MCF 10A (cell line): ENCODE data around the gene MRPL4. TPM values are rescaled to one million over a fixed set of nuclear protein-coding genes. Genes with fewer than 3 reads are reported as not detected.

Source experiments
- BruUV-seq: library from RNA; stranded (reverse); fragments of 400-500 nt; replicated peaks from 2 replicates; lab custom pipeline; 2021; lab: Mats Ljungman, UMichigan
- CTCF ChIA-PET: fragments of 300-600 bp; sonication (Branson Sonifier 250); formaldehyde crosslinking; extraction: SDS; loops from one replicate; lab custom pipeline; 2021; ENCODE audit warnings: antibody characterized with exemption, inconsistent platforms; lab: Yijun Ruan, JAX
- POLR2A ChIA-PET: fragments of 300-600, 350-650 bp; sonication (Branson Sonifier 250); formaldehyde crosslinking; extraction: SDS; loops from one replicate; lab custom pipeline; 2020; ENCODE audit warnings: antibody characterized with exemption, inconsistent platforms; lab: Yijun Ruan, JAX
- DNase-seq: peaks from one replicate; pipeline ENCODE4 v3.0.0-alpha.2; 2018; ENCODE audit not compliant: unreplicated experiment
- H3K27ac Mint-ChIP-seq: one replicate; pipeline ENCODE4 v1.8.0; 2022; ENCODE audit warnings: mild to moderate bottlenecking, low read depth, mixed read lengths; ENCODE audit not compliant: unreplicated experiment
- H3K27me3 Mint-ChIP-seq: one replicate; pipeline ENCODE4 v1.8.0; 2022; ENCODE audit warnings: mixed read lengths; ENCODE audit not compliant: insufficient read depth, unreplicated experiment
- H3K36me3 Mint-ChIP-seq: one replicate; pipeline ENCODE4 v1.8.0; 2022; ENCODE audit warnings: mild to moderate bottlenecking, moderate library complexity, mixed read lengths; ENCODE audit not compliant: insufficient read depth, unreplicated experiment
- H3K4me1 Mint-ChIP-seq: one replicate; pipeline ENCODE4 v1.8.0; 2022; ENCODE audit warnings: mixed read lengths; ENCODE audit not compliant: insufficient read depth, unreplicated experiment
- H3K4me3 Mint-ChIP-seq: one replicate; pipeline ENCODE4 v1.8.0; 2022; ENCODE audit warnings: mild to moderate bottlenecking, moderate library complexity, mixed read lengths; ENCODE audit not compliant: unreplicated experiment
- H3K9me3 Mint-ChIP-seq: one replicate; pipeline ENCODE4 v1.8.0; 2022; ENCODE audit warnings: mixed read lengths; ENCODE audit not compliant: unreplicated experiment
- intact Hi-C: fragments of 100-400 bp; cut with micrococcal nuclease; formaldehyde crosslinking; loops from 2 replicates; pipeline ENCODE4 v1.14.1; 2022
- total RNA-seq: library from RNA; stranded (reverse); gene quantifications from 2 replicates; pipeline ENCODE4 v1.2.3, GENCODE V29; 2022
- TF ChIP-seq, protein P1 (sequence below): fragments of 200-600 bp; IDR thresholded peaks from one replicate; pipeline ENCODE4 v1.8.0; 2022; ENCODE audit warnings: antibody characterized with exemption, mild to moderate bottlenecking; ENCODE audit not compliant: unreplicated experiment

The MRPL4 gene
- total RNA-seq, 1 experiment from 2014 or later, result 120 TPM

DNA sequence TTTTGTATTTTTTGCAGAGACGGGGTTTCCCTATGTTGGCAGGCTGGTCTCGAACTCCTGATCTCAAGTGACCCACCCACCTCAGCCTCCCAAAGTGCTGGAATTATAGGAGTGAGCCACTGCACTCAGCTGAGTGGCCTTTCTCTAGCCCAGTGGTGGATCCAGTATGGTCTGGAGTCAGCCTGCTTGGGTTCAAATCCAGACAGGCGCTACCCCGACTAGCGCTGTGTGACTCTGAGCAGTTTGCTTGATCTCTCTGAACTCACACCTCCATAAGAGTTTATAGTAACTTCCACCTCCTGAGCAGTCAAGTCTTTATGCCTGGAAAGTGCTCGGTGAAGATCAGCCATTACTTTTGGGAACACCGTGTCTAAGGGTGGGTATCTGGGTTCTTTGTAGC is 31.3 kb upstream of the MRPL4 start:
- no TSS peak for BruUV-seq
- Mint-ChIP-seq H3K27me3 (no peaks in the 10 kb centered on the region), H3K27ac (no peak overlapping the region), H3K4me3 (no peak overlapping the region), H3K9me3 (no peaks in the 10 kb centered on the region), H3K36me3 (no peaks in the 10 kb centered on the region), H3K4me1 (no peaks in the 10 kb centered on the region)
- ChIA-PET CTCF (no interaction called here), POLR2A (no interaction called here)
- intact Hi-C loops, result no loop called here
- no peak for DNase-seq
- TF ChIP-seq, protein P1, sequence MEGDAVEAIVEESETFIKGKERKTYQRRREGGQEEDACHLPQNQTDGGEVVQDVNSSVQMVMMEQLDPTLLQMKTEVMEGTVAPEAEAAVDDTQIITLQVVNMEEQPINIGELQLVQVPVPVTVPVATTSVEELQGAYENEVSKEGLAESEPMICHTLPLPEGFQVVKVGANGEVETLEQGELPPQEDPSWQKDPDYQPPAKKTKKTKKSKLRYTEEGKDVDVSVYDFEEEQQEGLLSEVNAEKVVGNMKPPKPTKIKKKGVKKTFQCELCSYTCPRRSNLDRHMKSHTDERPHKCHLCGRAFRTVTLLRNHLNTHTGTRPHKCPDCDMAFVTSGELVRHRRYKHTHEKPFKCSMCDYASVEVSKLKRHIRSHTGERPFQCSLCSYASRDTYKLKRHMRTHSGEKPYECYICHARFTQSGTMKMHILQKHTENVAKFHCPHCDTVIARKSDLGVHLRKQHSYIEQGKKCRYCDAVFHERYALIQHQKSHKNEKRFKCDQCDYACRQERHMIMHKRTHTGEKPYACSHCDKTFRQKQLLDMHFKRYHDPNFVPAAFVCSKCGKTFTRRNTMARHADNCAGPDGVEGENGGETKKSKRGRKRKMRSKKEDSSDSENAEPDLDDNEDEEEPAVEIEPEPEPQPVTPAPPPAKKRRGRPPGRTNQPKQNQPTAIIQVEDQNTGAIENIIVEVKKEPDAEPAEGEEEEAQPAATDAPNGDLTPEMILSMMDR, result no peak

- DNase-seq, result no peak
- Mint-ChIP-seq H3K27ac (no peak overlapping the region), H3K4me1 (no peaks in the 10 kb centered on the region), H3K9me3 (no peaks in the 10 kb centered on the region), H3K27me3 (no peaks in the 10 kb centered on the region), H3K4me3 (no peak overlapping the region), H3K36me3 (no peaks in the 10 kb centered on the region)
- TF ChIP-seq, protein P1, result no peak
- intact Hi-C loops, result no loop called here
- BruUV-seq, result no TSS peak
- POLR2A ChIA-PET, result interaction anchor here (0.6 kb wide), 1 partner anchor 181 kb away, joined by 4 read pairs; the partner anchor contains the start of gene CDC37
- CTCF ChIA-PET, result interaction anchor here (0.7 kb wide), 2 partner anchors 25 to 256 kb away, joined by 5 to 9 read pairs; no protein-coding TSS in a partner anchor
Measured at GRCh38 chr19:10222201-10222890, 29.7 kb upstream of the MRPL4 start.

DNA sequence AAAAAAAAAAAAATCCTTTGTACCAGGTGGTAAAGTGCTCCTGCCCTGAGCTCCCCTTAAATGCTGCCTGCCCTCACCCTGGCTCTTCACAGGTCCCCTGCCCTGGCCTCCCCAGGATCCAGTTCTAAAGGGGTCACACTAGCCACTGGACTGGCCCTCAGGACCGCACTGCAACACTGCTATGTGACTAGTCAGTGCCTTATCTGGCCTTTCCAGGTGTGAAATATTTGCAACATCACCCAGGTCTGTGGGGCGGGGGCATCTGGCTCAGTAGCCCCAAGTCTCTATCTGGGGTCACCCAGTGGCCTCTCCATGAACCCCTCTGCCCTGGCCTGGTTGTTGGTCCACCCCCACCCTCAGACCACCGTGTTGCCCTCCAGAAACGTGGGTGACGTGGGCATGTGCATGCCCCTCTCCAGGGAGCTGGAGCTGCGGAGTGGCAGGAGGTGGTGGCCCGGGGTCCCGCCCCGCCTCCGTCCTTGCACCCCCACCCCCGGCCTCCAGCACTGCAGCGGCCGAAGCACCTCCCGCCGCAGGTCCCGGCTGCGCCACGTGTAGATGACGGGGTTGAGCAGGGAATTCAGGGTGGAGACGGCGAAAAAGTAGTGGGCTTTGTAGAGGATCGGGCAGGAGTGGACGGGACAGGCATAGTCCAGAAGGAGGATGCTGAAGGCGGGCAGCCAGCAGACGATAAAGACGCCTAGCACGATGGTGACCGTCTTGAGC is 28.4 kb upstream of the MRPL4 start:
- no peaks in the 10 kb centered on the region for H3K36me3 Mint-ChIP-seq
- no peak for DNase-seq
- intact Hi-C loops, result no loop called here
- no peaks in the 10 kb centered on the region for H3K27me3 Mint-ChIP-seq
- ChIA-PET CTCF (no interaction called here), POLR2A (no interaction called here)
- BruUV-seq, result no TSS peak
- H3K4me1 Mint-ChIP-seq, result no peaks in the 10 kb centered on the region
- no peak overlapping the region for H3K4me3 Mint-ChIP-seq
- no peaks in the 10 kb centered on the region for H3K9me3 Mint-ChIP-seq
- TF ChIP-seq, protein P1, result no peak
- no peak overlapping the region for H3K27ac Mint-ChIP-seq

GRCh38 chr19:10224337-10224736 is 27.7 kb upstream of the MRPL4 start:
- H3K27me3 Mint-ChIP-seq, result no peaks in the 10 kb centered on the region
- H3K9me3 Mint-ChIP-seq, result no peaks in the 10 kb centered on the region
- no peaks in the 10 kb centered on the region for H3K36me3 Mint-ChIP-seq
- intact Hi-C loops, result no loop called here
- no peak for DNase-seq
- no peak overlapping the region for H3K27ac Mint-ChIP-seq
- CTCF ChIA-PET, result no interaction called here
- no peak overlapping the region for H3K4me3 Mint-ChIP-seq
- TF ChIP-seq, protein P1, result no peak
- H3K4me1 Mint-ChIP-seq, result no peaks in the 10 kb centered on the region
- no TSS peak for BruUV-seq
- POLR2A ChIA-PET, result no interaction called here
